Cardiac fibroblast (primary cell): ENCODE measurements around the gene CD200R1L.

Experiments
- DNase-seq, 2 donors: peaks; one replicate each; pipeline versions ENCODE4 v3.0.0 to v3.0.0-alpha.2; 2010; ENCODE audit warnings: low read depth in 2 of 2
- H3K4me3 ChIP-seq, 2 donors: replicated peaks in 1 of 2; 1 replicate in 1 of 2; 2 replicates in 1 of 2; pipeline ENCODE4 v1.5.1; 2011; ENCODE audit warnings: low read depth in 2 of 2, low read length in 2 of 2, mild to moderate bottlenecking in 2 of 2, moderate library complexity in 1 of 2
- CTCF ChIP-seq: IDR thresholded peaks from one replicate; pipeline ENCODE4 v1.5.1; 2011; ENCODE audit warnings: low read depth, mild to moderate bottlenecking, low read length, inconsistent platforms

Gene CD200R1L

GRCh38 chr3:112770951-112771350 is 75.7 kb downstream of the CD200R1L start:
- no peak for TF ChIP-seq CTCF
- no peak for DNase-seq
- no peak overlapping the region for H3K4me3 ChIP-seq

GRCh38 chr3:112770032-112770626 is 76.5 kb downstream of the CD200R1L start:
- H3K4me3 ChIP-seq, result no peak overlapping the region
- no peak for TF ChIP-seq CTCF
- peak; percentile 76 to 97 for DNase-seq

GRCh38 chr3:112769286-112769978 is 77.2 kb downstream of the CD200R1L start:
- no peak for TF ChIP-seq CTCF
- peak in 1 of 2 donors; percentile 88 for DNase-seq
- no peak overlapping the region for H3K4me3 ChIP-seq

- no peak overlapping the region for H3K4me3 ChIP-seq
- TF ChIP-seq CTCF, result no peak
- no peak for DNase-seq
Measured at GRCh38 chr3:112767777-112768176, 78.9 kb downstream of the CD200R1L start.

- peak in 1 of 2 donors; percentile 61 for DNase-seq
- TF ChIP-seq CTCF, result no peak
- no peak overlapping the region for H3K4me3 ChIP-seq
Measured at GRCh38 chr3:112767177-112767576, 79.5 kb downstream of the CD200R1L start.
